Measurements from ENCODE around the gene ZBTB7C. TPM values are rescaled to one million over a fixed set of nuclear protein-coding genes. Genes with fewer than 3 reads are reported as not detected.

Gene ZBTB7C
- polyA plus RNA-seq, 1 of the 3 experiments (the other 2 are of a cell fraction) = 0.05 TPM

DNA sequence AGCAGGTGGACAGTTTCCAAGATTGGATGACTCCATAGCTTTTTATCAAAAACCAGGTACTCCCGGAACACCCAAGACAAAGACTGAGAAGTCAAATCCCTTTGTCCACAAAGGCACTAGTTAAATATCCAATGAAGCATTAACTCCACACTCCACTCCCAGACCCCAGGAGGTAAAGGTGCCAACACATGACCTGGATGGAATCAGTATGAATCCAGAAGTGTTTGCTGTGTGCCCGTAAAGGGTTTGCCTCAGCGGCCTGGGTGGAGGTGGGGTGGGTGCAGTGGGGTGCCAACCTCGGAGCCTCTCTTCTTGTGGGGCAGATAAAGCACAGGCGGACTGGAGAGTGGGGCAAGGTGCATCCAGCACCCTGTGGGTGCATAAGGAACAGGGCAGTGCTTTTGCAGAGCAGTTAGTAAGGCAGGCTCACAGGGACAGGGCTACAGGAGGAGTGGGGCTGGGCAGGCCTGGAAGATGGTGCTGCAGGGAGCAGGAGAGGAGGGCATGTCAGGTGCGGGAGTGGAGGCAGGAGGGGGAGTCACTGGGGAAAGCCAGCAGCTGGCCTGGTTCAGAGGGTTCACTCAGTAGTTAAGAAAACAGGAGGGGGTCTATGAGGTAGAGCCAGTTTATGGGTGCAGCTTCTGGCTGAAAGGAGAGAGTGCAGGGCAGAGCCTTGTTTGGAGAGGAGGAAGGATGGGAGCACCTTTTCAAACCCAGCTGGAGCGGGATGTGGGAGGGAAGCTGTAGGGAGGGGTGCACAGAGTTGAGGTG is 270.3 kb downstream of the ZBTB7C start:
- Histone ChIP-seq H3K4me2 (no peak overlapping the region), H3K36me3 (replicated peaks in 1 of 2; ENCODE audit: control insufficient read depth in 1 of 2, insufficient read depth in 2 of 2, low read length in 1 of 2) (no peaks in the 10 kb centered on the region), H4K20me1 (ENCODE audit: insufficient read depth) (no peaks in the 10 kb centered on the region), H3K27ac (ENCODE audit: low read depth in 2 of 2, low read length in 1 of 2) (peak overlapping the region in 1 of 2 experiments; percentile 90; a peak in 2 of 4 replicates), H2AFZ (ENCODE audit: low read depth) (no peak overlapping the region), H3K9ac (no peak overlapping the region), H3F3A (replicated peaks; ENCODE audit: insufficient read depth) (no peaks in the 10 kb centered on the region), H3K9me3 (no peaks in the 10 kb centered on the region), H3K4me1 (ENCODE audit: control insufficient read depth in 1 of 2, insufficient read depth in 2 of 2, low read depth in 1 of 2, low read length in 1 of 2) (peaks cover 0 to 80% of the 10 kb centered on the region in 2 experiments; a peak in 2 of 4 replicates), H3K79me2 (ENCODE audit: insufficient read depth) (no peaks in the 10 kb centered on the region), H3K9me2 (no peaks in the 10 kb centered on the region), H3K4me3 (ENCODE audit: low read depth in 2 of 2, low read length in 1 of 2) (no peak overlapping the region), H3K27me3 (ENCODE audit: insufficient read depth) (peaks cover 47% of the 10 kb centered on the region)
- 65% methylated on average over 3 of the region's 7 CpGs for WGBS (ENCODE audit: low lambda C conversion rate)
- TF ChIP-seq EZH2phosphoT487 (IDR thresholded peaks at IDR 0.05; ENCODE audit: borderline replicate concordance, low read depth) (no peak), NFIC (IDR thresholded peaks at IDR 0.05; ENCODE audit: borderline replicate concordance) (no peak), CHD2 (IDR thresholded peaks at IDR 0.05; ENCODE audit: low read length, partially characterized antibody) (no peak), TCF12 (IDR thresholded peaks at IDR 0.05) (no peak), POLR2AphosphoS5 (IDR thresholded peaks at IDR 0.05; ENCODE audit: low read depth, low read length) (no peak), TAF1 (IDR thresholded peaks at IDR 0.05; ENCODE audit: borderline replicate concordance, low read depth, low read length) (no peak), TEAD4 (IDR thresholded peaks at IDR 0.05; ENCODE audit: borderline replicate concordance, insufficient read depth) (no peak), GATA2 (CRISPR knock-in tag; IDR thresholded peaks at IDR 0.05) (no peak), MEF2A (IDR thresholded peaks at IDR 0.05; ENCODE audit: borderline replicate concordance, low read depth) (no peak), NRF1 (IDR thresholded peaks at IDR 0.05; ENCODE audit: low read depth, low read length) (no peak), FOXJ3 (CRISPR knock-in tag; IDR thresholded peaks at IDR 0.05) (no peak), RCOR1 (IDR thresholded peaks at IDR 0.05; ENCODE audit: low read length) (no peak), RAD21 (IDR thresholded peaks at IDR 0.05; ENCODE audit: low read length) (no peak)
- TF ChIP-seq, protein P1, sequence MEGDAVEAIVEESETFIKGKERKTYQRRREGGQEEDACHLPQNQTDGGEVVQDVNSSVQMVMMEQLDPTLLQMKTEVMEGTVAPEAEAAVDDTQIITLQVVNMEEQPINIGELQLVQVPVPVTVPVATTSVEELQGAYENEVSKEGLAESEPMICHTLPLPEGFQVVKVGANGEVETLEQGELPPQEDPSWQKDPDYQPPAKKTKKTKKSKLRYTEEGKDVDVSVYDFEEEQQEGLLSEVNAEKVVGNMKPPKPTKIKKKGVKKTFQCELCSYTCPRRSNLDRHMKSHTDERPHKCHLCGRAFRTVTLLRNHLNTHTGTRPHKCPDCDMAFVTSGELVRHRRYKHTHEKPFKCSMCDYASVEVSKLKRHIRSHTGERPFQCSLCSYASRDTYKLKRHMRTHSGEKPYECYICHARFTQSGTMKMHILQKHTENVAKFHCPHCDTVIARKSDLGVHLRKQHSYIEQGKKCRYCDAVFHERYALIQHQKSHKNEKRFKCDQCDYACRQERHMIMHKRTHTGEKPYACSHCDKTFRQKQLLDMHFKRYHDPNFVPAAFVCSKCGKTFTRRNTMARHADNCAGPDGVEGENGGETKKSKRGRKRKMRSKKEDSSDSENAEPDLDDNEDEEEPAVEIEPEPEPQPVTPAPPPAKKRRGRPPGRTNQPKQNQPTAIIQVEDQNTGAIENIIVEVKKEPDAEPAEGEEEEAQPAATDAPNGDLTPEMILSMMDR (IDR thresholded peaks at IDR 0.05) = no peak
- TF ChIP-seq, protein P2, sequence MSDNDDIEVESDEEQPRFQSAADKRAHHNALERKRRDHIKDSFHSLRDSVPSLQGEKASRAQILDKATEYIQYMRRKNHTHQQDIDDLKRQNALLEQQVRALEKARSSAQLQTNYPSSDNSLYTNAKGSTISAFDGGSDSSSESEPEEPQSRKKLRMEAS (IDR thresholded peaks at IDR 0.05; ENCODE audit: low read depth) = no peak
- TF ChIP-seq, protein P3, sequence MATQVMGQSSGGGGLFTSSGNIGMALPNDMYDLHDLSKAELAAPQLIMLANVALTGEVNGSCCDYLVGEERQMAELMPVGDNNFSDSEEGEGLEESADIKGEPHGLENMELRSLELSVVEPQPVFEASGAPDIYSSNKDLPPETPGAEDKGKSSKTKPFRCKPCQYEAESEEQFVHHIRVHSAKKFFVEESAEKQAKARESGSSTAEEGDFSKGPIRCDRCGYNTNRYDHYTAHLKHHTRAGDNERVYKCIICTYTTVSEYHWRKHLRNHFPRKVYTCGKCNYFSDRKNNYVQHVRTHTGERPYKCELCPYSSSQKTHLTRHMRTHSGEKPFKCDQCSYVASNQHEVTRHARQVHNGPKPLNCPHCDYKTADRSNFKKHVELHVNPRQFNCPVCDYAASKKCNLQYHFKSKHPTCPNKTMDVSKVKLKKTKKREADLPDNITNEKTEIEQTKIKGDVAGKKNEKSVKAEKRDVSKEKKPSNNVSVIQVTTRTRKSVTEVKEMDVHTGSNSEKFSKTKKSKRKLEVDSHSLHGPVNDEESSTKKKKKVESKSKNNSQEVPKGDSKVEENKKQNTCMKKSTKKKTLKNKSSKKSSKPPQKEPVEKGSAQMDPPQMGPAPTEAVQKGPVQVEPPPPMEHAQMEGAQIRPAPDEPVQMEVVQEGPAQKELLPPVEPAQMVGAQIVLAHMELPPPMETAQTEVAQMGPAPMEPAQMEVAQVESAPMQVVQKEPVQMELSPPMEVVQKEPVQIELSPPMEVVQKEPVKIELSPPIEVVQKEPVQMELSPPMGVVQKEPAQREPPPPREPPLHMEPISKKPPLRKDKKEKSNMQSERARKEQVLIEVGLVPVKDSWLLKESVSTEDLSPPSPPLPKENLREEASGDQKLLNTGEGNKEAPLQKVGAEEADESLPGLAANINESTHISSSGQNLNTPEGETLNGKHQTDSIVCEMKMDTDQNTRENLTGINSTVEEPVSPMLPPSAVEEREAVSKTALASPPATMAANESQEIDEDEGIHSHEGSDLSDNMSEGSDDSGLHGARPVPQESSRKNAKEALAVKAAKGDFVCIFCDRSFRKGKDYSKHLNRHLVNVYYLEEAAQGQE (IDR thresholded peaks at IDR 0.05; ENCODE audit: low read depth, low read length) = no peak
- DNase-seq = no peak
- ChIA-PET POLR2A (interaction anchor here (0.9 to 1.8 kb wide), 8 partner anchors 15 to 43 kb away, joined by 3 to 6 read pairs (median 4); no protein-coding TSS in a partner anchor), CTCF (interaction anchor here (0.6 to 2.3 kb wide), 13 partner anchors 11 to 273 kb away, joined by 3 to 12 read pairs (median 4); no protein-coding TSS in a partner anchor)

Measured in SK-N-SH (cell line).